Measurements from ENCODE around the gene ATG3.
"Not testable (repeated sequence)": the region's sequence is repeated elsewhere in the genome, so short reads cannot be mapped to it uniquely, and the experiment has no call there.

ATG3 gene

GRCh38 chr3:112561734-112562529 is at the start of gene ATG3, which contains the start of gene SLC35A5:
ATG3 (minus strand) TSS chr3:112561962; CDS start chr3:112561528, 434 bp downstream.
SLC35A5 (plus strand) TSS chr3:112562045; CDS start chr3:112563404, 1,359 bp downstream.
- peak; percentile 99 for DNase-seq

- DNase-seq: peak; percentile 70
Measured at GRCh38 chr3:112610121-112610520, 48.4 kb upstream of the ATG3 start.

GRCh38 chr3:112607863-112608262 is 46.1 kb upstream of the ATG3 start:
- DNase-seq: no peak

DNA sequence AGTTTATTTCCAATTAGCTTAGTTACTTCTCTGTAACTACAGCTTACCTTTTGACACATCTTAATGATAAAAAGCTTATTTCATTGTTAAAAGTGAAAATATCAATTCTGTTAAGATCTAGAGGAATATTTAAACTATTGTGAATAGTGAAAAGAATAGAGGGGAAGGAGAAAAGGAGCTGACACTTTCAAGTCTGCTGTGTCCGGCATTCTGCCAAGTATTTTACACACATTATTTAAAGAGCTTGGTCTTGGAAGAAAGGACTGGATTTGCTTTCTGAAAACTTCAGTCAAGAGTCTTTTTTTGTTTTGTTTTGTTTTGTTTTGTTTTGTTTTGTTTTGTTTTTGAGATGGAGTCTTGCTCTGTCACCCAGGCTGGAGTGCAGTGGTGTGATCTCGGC is 44.3 kb upstream of the ATG3 start:
- no peak for DNase-seq

DNA sequence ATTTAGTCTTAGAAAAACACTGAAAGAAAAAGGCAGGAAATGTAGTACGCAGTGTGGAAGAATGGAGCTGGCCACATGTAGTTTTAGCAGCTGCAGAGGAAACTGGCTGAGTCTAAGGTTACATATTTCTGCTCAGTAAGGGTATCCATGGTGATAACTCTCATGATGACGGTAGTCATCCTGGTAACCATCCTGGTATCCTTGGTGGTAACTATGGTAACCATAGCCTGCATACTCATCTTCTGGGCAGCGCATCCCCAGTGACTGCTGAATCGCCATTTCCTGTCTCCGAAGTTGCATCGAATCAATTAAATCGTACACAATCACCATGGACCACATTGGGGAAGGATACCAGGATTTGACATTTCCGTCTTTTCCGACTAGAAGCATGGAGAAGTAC is 43.5 kb upstream of the ATG3 start:
- DNase-seq: peak; percentile 93

DNA sequence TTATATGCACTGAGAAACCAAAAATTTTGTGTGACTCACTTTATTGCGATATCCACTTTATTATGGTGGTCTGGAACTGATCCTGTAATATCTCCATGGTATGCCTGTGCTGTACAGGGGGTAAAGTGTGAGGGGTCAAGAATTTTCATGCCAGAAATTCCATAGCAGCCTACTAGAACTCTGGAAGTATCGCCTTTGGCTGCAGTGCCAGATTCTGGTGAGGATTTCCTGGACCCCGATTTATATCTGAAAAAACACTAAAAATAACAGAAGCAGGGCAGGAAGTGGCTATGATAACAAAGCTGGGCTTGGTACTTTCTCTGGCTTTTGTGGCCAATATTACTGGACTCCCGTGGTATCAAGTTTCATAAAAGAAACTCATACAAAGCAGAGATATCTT is 42.8 kb upstream of the ATG3 start:
- peak; percentile 97 for DNase-seq

- DNase-seq: no peak
Measured at GRCh38 chr3:112602217-112602838, 40.6 kb upstream of the ATG3 start.

- peak; percentile 3 for DNase-seq
Measured at GRCh38 chr3:112598731-112599130, 37.0 kb upstream of the ATG3 start.

GRCh38 chr3:112597945-112598344 is 36.2 kb upstream of the ATG3 start:
- DNase-seq: no peak

GRCh38 chr3:112594856-112595255 is 33.1 kb upstream of the ATG3 start:
- DNase-seq: no peak

GRCh38 chr3:112593258-112593657 is 31.5 kb upstream of the ATG3 start:
- no peak for DNase-seq

GRCh38 chr3:112587336-112587735 is 25.6 kb upstream of the ATG3 start:
- DNase-seq: no peak

DNA sequence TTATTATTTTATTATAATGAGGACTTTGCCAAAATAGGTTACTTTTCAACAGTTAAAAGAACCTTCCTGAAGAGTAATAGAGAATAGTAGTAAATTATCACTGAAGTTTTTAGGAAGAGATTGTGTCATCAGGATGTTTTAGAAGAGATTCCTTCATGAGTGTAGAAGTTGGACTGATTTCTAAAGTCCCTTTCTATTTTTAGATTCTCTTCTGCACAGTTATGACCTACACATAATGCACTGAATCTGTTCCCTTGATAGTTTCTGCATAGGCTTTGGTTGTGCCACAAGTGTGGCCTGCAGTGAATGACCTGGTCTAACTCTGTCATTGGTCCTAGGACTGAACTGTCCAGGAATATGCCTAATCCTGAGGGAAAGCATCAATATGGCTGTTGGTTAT is 24.0 kb upstream of the ATG3 start:
- no peak for DNase-seq

GRCh38 chr3:112583105-112583504 is 21.3 kb upstream of the ATG3 start:
- no peak for DNase-seq

DNA sequence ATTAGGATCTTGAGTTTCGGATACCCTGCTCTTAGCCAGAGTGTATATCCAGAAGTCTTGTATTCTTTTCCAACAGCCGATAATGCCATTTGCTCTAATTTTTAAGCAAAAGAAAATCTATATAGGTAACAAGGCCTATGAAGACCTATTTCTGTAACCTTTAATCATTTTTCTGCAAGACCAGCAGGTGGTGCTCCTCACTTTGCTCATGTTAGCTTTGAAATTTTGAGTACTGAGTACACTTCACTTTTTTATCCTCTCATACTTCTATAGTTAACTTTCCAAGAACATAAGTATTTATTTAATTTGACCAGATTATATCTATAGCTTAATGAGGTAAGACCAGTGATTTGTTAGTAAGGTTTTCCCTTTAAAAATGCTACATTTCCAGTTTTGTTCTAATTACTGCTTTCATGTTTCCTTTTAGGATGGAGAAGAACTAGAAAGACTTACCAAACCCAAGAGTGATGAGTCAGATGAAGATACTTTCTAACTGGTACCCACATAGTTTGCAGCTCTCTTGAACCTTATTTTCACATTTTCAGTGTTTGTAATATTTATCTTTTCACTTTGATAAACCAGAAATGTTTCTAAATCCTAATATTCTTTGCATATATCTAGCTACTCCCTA is 20.6 kb upstream of the ATG3 start:
- DNase-seq: peak; percentile 63

DNA sequence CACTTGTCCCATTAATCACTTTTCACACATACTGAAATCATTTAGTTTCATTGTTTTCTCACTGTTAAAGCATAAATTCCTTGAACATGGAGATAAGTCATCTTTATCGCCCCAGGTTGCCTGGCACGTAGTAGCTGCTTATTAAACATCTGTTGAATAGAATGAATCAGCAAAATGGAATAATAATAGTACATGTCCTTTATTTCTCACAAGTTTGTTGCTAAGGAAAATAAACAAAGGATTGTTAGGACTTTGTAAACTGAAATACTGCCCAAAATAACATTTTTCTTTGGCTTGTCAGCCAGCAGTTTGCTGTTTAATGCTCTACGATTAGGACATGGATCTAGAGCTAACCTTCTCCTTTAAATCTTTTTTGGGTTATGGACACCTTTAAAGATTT is 17.9 kb upstream of the ATG3 start:
- DNase-seq: peak; percentile 33

GRCh38 chr3:112579232-112579631 is 17.5 kb upstream of the ATG3 start:
- no peak for DNase-seq

DNA sequence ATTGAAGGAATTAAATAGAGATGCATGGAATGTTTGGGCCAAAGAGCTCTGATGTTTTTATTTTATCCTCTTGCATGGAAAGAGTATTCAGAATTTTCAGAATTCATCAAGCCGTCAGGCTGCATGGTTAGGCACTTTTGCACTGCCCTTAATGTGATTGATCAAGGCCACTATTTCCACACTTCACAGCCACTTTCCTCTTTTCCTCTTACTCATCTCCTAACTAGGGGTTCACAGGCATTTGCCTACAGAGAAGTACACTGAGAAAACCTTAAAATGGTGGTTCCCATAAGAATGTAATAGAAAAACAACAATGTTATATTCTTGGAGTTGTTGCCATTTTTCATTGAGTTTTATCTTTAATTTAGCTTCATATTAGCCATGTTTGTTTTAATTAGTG is 10.9 kb upstream of the ATG3 start:
- no peak for DNase-seq

GRCh38 chr3:112569265-112569664 is 7.5 kb upstream of the ATG3 start:
- no peak for DNase-seq

DNA sequence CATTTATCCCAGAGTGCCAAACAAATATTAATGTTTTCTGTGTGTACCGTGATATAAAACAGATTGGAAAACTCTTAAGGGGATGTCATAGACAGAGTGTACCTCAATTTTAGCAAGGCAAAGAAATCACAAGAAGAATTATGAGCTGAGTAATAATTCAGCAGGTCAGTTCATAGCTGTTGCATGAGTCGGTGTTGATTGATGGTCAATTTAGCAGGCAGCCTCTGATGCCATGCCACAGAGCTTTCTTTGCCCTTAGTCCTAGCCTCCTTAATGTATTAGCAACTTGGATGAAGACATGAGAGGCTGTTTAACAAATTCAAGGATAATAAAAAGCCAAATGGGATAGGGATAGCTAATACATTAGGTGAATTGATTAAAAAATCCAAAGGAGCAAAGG is 6.9 kb upstream of the ATG3 start:
- DNase-seq: peak; percentile 52

DNA sequence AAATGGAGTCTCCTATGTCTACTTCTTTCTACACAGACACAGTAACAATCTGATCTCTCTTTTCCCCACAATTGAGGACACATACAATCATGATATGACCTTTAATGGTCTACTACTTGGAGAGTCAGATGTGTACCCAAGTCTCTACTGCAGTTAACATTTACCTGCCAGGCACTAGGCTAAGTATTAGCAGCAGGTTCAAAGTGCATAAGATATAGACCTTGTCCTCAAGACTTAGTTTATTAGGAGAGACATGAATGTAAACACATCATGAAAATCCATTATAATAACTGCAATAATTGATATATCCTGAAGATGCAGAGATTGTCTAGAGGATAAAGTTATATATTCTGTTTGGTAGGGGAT is 3.2 kb upstream of the ATG3 start:
- no peak for DNase-seq

- not testable (repeated sequence) for DNase-seq
Measured at GRCh38 chr3:112564247-112564939, 2.6 kb upstream of the ATG3 start.

DNA sequence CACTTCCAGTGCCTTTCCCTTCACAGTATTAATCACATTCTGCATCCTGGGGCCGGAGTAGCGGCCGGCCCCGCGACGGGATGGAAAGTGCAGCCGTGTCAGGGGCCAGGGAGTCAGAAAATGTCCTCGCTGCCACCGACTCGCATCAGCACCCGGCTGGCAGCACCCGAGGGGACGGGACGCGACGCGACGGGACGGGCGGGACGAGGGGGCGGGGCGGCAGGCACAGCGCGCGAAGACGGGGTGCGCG is 353 bp downstream of the ATG3 start:
- no peak for DNase-seq

Measured in EL (cell line).